Activated T-helper 1 cell treated with Interleukin-2 at 50 U/mL for 16 hours (primary cell): ENCODE data around the gene OR10H3.
"Not testable (repeated sequence)": the region's sequence is repeated elsewhere in the genome, so short reads cannot be mapped to it uniquely, and the experiment has no call there.

Source experiments
- DNase-seq: peaks from one replicate; pipeline ENCODE4 v3.0.0-alpha.2; 2020; ENCODE audit warnings: low read depth

OR10H3 gene

GRCh38 chr19:15779756-15780476 lies 42.1 kb downstream of the OR10H3 start:
- DNase-seq: no peak

GRCh38 chr19:15780610-15781418 lies 43.0 kb downstream of the OR10H3 start:
- no peak for DNase-seq

DNA sequence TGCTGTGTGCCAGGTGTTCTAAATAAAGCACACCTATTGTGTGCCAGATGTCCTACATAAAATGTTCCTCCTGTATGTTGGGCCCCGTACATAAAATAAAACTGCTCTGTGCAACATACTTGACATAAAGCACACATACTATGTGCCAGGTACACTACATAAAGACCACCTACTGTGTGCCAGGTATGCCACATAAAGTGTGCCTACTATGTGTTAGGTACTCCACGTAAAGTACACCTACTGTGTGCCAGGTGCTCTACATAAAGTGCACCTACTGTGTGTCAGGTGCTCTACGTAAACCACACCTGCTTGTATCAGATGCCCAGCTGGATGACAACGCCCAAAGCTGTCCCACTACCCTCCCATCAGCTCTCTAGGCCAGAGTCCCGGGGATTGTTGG lies 43.9 kb downstream of the OR10H3 start:
- DNase-seq: no peak

DNA sequence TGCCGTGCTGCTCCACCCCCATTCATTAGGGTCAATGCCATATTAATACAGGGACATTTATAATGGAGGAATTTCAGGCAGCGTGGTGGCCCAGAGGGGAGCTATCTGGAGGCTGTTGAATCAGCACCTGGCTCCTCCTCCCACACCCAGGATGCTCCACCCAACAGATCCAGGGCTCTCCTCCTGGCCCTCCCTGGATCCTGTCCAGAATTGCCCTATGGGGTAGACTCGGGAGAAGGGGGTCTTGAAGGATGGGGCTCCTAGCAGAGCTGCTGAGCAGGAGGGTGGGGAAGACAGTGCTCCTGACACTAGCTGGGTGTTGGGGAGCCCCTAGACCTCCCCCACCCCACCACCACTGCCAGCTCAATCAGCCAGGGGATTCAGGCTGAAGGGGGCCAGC lies 44.4 kb downstream of the OR10H3 start:
- DNase-seq: no peak

GRCh38 chr19:15782896-15783295 lies 45.1 kb downstream of the OR10H3 start:
- not testable (repeated sequence) for DNase-seq

- DNase-seq: no peak
These were observed 49.9 kb downstream of the OR10H3 start, which contains the start of gene OR10H5 for GRCh38 chr19:15787611-15788155. OR10H5 (plus strand) TSS chr19:15787661; CDS start chr19:15794049, 6,388 bp downstream.

DNA sequence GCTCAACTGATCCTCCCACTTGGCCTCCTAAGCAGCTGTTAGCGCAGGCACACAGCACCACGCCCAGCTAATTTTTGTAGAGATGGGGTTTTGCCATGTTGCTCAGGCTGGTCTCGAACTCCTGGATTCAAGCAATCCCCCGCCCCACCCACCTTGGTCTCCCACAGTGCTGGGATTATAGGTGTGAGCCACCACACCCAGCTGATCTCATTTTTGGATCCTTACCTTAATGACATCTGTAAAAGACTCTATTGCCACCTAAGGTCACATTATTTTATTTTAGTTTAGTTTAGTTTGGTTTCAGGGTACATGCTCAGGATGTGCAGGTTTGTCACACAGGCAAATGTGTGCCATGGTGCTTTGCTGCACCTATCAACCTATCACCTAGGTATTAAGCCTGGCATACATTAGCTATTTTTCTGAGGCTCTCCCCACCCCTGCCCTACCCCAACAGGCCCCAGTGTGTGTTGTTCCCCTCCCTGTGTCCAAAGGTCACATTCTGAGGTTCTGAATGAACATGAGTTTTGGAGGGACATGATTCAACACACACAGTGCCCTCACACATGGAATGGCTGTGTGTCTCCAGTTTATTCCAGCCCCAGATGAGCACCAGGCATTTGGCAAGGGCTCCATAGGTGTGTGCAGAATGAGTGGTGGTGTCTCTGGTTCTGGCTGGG lies 50.9 kb downstream of the OR10H3 start:
- no peak for DNase-seq

- no peak for DNase-seq
These were observed 52.3 kb downstream of the OR10H3 start for GRCh38 chr19:15790096-15790495.
